Stimulated activated naive CD8-positive, alpha-beta T cell treated with anti-CD3 and anti-CD28 coated beads, Interleukin-15, Interleukin-2, amounts not matched to agents 100 ng/mL and 50 ng/mL, for 24 hours (primary cell): ENCODE data around the gene SHISA2.

ENCODE experiments used
- H3K27ac Mint-ChIP-seq: one replicate; pipeline ENCODE4 v1.8.0; 2021; ENCODE audit warnings: mild to moderate bottlenecking, mixed read lengths
- H3K27me3 Mint-ChIP-seq: one replicate; pipeline ENCODE4 v1.8.0; 2021; ENCODE audit warnings: mixed read lengths
- H3K36me3 Mint-ChIP-seq: one replicate; pipeline ENCODE4 v1.8.0; 2021; ENCODE audit warnings: low read depth, mixed read lengths
- H3K4me1 Mint-ChIP-seq: one replicate; pipeline ENCODE4 v1.8.0; 2021; ENCODE audit warnings: low read depth, mixed read lengths
- H3K4me3 Mint-ChIP-seq: one replicate; pipeline ENCODE4 v1.8.0; 2021; ENCODE audit warnings: mild to moderate bottlenecking, mixed read lengths
- H3K9me3 Mint-ChIP-seq: one replicate; pipeline ENCODE4 v1.8.0; 2021; ENCODE audit warnings: mixed read lengths

The SHISA2 gene

GRCh38 chr13:26060357-26060756 is 8.5 kb upstream of the SHISA2 start:
- Mint-ChIP-seq H3K4me1 (no peaks in the 10 kb centered on the region), H3K9me3 (no peaks in the 10 kb centered on the region), H3K36me3 (no peaks in the 10 kb centered on the region), H3K27me3 (peaks cover 9% of the 10 kb centered on the region), H3K4me3 (no peak overlapping the region), H3K27ac (no peak overlapping the region)

DNA sequence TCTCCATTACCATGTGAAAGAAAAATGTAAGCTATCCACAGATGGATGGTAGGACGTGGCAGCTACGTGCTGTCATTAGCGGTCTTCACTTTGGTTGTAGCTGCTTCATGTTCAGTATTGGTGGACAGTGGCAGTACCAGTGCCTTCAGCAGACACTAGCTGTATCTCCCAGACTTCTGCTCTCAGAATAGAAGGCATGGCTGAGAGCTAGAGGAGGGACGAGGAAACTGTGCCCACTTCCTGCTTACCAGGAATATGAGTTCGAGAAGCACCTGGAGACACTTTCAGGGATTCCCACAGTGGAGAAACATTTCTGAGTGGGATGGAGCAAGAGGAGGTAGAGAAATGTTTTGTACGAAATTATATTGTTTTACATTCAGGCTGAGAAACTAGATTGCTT is 6.9 kb upstream of the SHISA2 start:
- H3K9me3 Mint-ChIP-seq: no peaks in the 10 kb centered on the region
- H3K36me3 Mint-ChIP-seq: no peaks in the 10 kb centered on the region
- no peak overlapping the region for H3K27ac Mint-ChIP-seq
- H3K4me1 Mint-ChIP-seq: no peaks in the 10 kb centered on the region
- no peak overlapping the region for H3K4me3 Mint-ChIP-seq
- peaks cover 9% of the 10 kb centered on the region for H3K27me3 Mint-ChIP-seq

DNA sequence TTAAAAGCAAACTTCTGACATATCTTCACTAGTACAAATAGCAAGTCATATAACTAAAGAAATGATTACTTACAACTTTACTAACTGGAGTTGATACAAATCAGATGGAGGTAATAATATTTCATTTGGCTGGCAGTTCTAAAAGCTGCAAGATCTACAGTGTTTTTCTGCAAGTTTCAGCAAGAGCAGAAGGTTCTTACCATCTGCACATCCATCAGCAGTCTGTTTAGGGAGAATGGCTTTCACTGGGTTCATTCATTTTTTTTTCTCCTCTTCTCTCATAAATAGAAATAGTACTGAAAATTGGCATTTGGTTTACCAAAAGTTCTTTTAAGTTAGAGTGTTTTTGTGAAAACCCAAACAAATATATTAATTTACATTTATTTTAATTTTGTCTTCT is 3.1 kb upstream of the SHISA2 start:
- H3K27ac Mint-ChIP-seq: no peak overlapping the region
- no peak overlapping the region for H3K4me3 Mint-ChIP-seq
- no peaks in the 10 kb centered on the region for H3K9me3 Mint-ChIP-seq
- H3K36me3 Mint-ChIP-seq: no peaks in the 10 kb centered on the region
- peaks cover 5% of the 10 kb centered on the region for H3K4me1 Mint-ChIP-seq
- H3K27me3 Mint-ChIP-seq: peaks cover 27% of the 10 kb centered on the region

DNA sequence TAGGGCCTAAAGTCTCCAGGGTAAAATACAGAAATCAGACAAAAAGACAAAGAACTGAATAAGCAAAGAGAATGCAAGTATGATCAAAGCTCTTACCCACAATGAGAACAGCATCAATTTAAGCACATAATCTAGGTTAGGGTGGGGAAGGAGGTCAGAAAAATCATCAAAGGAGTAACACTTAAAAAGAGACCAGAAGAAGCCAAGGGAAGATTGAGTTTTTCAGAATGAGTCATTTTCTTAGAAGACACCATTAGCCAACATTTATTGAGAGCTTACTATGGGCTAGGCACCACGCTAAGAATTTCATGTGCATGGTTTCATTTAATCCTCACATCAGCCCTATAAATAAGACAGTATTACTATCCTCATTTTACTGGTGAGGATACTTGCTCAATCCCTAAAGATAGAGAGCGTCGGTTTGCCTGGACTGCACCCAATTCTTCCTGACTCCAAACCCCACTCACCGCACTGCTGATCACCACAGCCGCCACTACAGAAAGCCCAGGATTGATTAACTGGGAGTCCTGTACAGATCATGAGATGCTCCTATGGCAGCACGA is 1.7 kb upstream of the SHISA2 start:
- Mint-ChIP-seq H3K27me3 (peaks cover 35% of the 10 kb centered on the region), H3K4me1 (peaks cover 10% of the 10 kb centered on the region), H3K9me3 (no peaks in the 10 kb centered on the region), H3K4me3 (no peak overlapping the region), H3K27ac (no peak overlapping the region), H3K36me3 (no peaks in the 10 kb centered on the region)

- Mint-ChIP-seq H3K36me3 (no peaks in the 10 kb centered on the region), H3K27me3 (peaks cover 34% of the 10 kb centered on the region), H3K4me1 (peaks cover 10% of the 10 kb centered on the region), H3K9me3 (no peaks in the 10 kb centered on the region), H3K27ac (no peak overlapping the region), H3K4me3 (peak overlapping the region; percentile 61)
These were observed 521 bp upstream of the SHISA2 start for GRCh38 chr13:26052337-26052736.

DNA sequence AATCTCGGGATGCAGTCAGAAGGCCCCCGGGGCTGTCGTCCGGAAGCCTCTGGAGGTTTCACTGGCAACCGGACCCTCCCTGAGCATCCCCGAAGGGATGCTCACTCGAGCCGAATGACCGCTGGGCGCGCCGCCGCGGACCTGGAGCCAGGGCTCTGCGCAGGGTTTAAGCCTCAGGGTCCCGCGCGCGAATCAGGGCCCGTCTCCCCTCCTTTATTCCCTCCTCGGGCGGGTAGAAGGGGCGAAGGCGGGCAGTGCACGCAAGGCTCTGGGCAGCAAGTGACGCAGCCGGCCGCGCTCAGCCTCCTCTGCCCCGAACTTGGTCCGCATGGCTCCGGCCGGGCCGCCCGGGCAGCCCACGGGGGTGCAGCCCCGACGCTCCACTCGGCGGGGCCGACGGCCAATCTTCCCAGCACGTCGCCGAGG is 572 bp downstream of the SHISA2 start:
- Mint-ChIP-seq H3K27me3 (peaks cover 40% of the 10 kb centered on the region), H3K36me3 (no peaks in the 10 kb centered on the region), H3K4me1 (peaks cover 10% of the 10 kb centered on the region), H3K27ac (no peak overlapping the region), H3K9me3 (no peaks in the 10 kb centered on the region), H3K4me3 (no peak overlapping the region)

- H3K27ac Mint-ChIP-seq: no peak overlapping the region
- H3K9me3 Mint-ChIP-seq: no peaks in the 10 kb centered on the region
- peaks cover 40% of the 10 kb centered on the region for H3K27me3 Mint-ChIP-seq
- H3K4me1 Mint-ChIP-seq: peaks cover 10% of the 10 kb centered on the region
- no peaks in the 10 kb centered on the region for H3K36me3 Mint-ChIP-seq
- no peak overlapping the region for H3K4me3 Mint-ChIP-seq
These were observed 1.1 kb downstream of the SHISA2 start for GRCh38 chr13:26050568-26051230.

DNA sequence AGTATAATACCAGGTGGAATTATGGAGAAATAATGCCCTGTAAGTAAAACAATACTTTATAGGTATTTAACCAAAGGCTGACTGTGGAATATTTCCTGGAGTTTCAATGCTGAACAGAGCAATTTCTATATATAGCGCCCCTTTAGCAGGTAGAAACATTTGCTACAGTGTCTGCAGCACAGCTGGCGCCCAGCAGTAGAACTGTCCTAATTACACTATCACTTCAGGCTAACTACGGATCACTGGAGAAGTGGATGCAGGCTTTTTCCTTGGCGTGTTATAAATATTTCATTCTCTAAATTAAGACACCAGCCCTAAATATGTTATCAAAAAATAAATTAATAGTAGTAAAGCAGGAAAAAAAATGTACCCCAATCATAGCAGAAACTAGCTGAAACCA is 3.1 kb downstream of the SHISA2 start:
- H3K36me3 Mint-ChIP-seq: no peaks in the 10 kb centered on the region
- no peaks in the 10 kb centered on the region for H3K9me3 Mint-ChIP-seq
- no peak overlapping the region for H3K27ac Mint-ChIP-seq
- no peak overlapping the region for H3K4me3 Mint-ChIP-seq
- H3K27me3 Mint-ChIP-seq: peaks cover 40% of the 10 kb centered on the region
- H3K4me1 Mint-ChIP-seq: peaks cover 10% of the 10 kb centered on the region

GRCh38 chr13:26047040-26047439 is 4.8 kb downstream of the SHISA2 start:
- Mint-ChIP-seq H3K27ac (no peak overlapping the region), H3K36me3 (no peaks in the 10 kb centered on the region), H3K4me1 (peaks cover 5% of the 10 kb centered on the region), H3K4me3 (no peak overlapping the region), H3K9me3 (no peaks in the 10 kb centered on the region), H3K27me3 (peaks cover 25% of the 10 kb centered on the region)

DNA sequence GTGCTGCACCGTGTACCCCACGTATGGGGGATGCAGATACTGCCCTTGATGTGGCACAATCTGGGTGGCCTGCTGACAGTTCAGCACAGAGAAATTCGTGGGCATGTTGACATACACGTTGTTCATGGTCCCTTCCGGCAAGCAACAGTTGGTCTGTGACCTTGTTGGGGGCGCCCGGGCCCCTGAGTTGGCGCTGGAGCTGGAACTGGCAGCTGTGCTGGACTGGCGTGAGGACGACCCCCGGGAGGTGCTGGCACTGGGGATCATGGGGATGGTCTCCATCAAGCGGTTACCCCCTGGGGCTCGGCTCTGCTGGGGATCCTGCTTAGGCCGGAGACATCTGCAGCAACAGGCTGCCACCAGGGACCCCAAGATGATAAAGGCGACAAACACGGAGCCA is 5.2 kb downstream of the SHISA2 start:
- no peaks in the 10 kb centered on the region for H3K36me3 Mint-ChIP-seq
- H3K4me1 Mint-ChIP-seq: peaks cover 5% of the 10 kb centered on the region
- no peaks in the 10 kb centered on the region for H3K9me3 Mint-ChIP-seq
- peaks cover 24% of the 10 kb centered on the region for H3K27me3 Mint-ChIP-seq
- no peak overlapping the region for H3K27ac Mint-ChIP-seq
- no peak overlapping the region for H3K4me3 Mint-ChIP-seq

DNA sequence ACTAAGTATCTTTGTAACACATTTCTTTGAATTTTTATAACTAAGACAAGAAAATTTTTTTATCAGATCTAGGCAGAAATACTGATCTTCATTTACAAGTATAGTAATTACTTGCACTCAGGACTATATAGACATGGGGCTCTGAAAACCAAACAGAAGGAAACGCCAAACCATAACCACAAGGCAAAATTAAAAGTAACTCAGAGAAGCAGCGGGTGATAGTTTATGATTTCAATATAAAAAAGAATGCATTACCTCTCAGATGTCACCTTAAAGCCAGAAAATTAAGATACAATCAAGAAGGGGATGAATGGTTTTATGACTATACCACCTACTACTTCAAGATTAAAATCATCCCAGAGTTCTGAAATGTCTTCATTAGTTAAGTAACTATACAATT is 6.7 kb downstream of the SHISA2 start:
- H3K27me3 Mint-ChIP-seq: peaks cover 24% of the 10 kb centered on the region
- no peaks in the 10 kb centered on the region for H3K36me3 Mint-ChIP-seq
- peaks cover 5% of the 10 kb centered on the region for H3K4me1 Mint-ChIP-seq
- H3K4me3 Mint-ChIP-seq: no peak overlapping the region
- H3K27ac Mint-ChIP-seq: no peak overlapping the region
- H3K9me3 Mint-ChIP-seq: no peaks in the 10 kb centered on the region

- peaks cover 10% of the 10 kb centered on the region for H3K27me3 Mint-ChIP-seq
- H3K4me3 Mint-ChIP-seq: no peak overlapping the region
- H3K36me3 Mint-ChIP-seq: no peaks in the 10 kb centered on the region
- no peaks in the 10 kb centered on the region for H3K4me1 Mint-ChIP-seq
- no peaks in the 10 kb centered on the region for H3K9me3 Mint-ChIP-seq
- no peak overlapping the region for H3K27ac Mint-ChIP-seq
These were observed 9.0 kb downstream of the SHISA2 start for GRCh38 chr13:26042785-26043184.

- no peak overlapping the region for H3K27ac Mint-ChIP-seq
- no peaks in the 10 kb centered on the region for H3K36me3 Mint-ChIP-seq
- H3K4me3 Mint-ChIP-seq: no peak overlapping the region
- no peaks in the 10 kb centered on the region for H3K9me3 Mint-ChIP-seq
- no peaks in the 10 kb centered on the region for H3K4me1 Mint-ChIP-seq
- no peaks in the 10 kb centered on the region for H3K27me3 Mint-ChIP-seq
These were observed 10.4 kb downstream of the SHISA2 start for GRCh38 chr13:26041444-26041843.

GRCh38 chr13:26038931-26039475 is 12.8 kb downstream of the SHISA2 start:
- Mint-ChIP-seq H3K4me1 (no peaks in the 10 kb centered on the region), H3K27ac (no peak overlapping the region), H3K27me3 (no peaks in the 10 kb centered on the region)

GRCh38 chr13:26037302-26037701 is 14.5 kb downstream of the SHISA2 start:
- Mint-ChIP-seq H3K4me3 (no peak overlapping the region), H3K4me1 (no peaks in the 10 kb centered on the region)

More at GRCh38 chr13:26038931-26039475, 12.8 kb downstream of the SHISA2 start:
- H3K4me3 Mint-ChIP-seq: no peak overlapping the region
- no peaks in the 10 kb centered on the region for H3K9me3 Mint-ChIP-seq
- no peaks in the 10 kb centered on the region for H3K36me3 Mint-ChIP-seq

GRCh38 chr13:26036383-26036782 is 15.4 kb downstream of the SHISA2 start:
- H3K36me3 Mint-ChIP-seq: no peaks in the 10 kb centered on the region
- no peak overlapping the region for H3K27ac Mint-ChIP-seq
- no peaks in the 10 kb centered on the region for H3K9me3 Mint-ChIP-seq
- no peaks in the 10 kb centered on the region for H3K4me1 Mint-ChIP-seq
- peaks cover 4% of the 10 kb centered on the region for H3K27me3 Mint-ChIP-seq
- H3K4me3 Mint-ChIP-seq: no peak overlapping the region

More at GRCh38 chr13:26037302-26037701, 14.5 kb downstream of the SHISA2 start:
- Mint-ChIP-seq H3K36me3 (no peaks in the 10 kb centered on the region), H3K27ac (no peak overlapping the region), H3K9me3 (no peaks in the 10 kb centered on the region), H3K27me3 (no peaks in the 10 kb centered on the region)
